Endothelial cell of umbilical vein (primary cell): ENCODE measurements around the gene ELANE. TPM values are rescaled to one million over a fixed set of nuclear protein-coding genes. Genes with fewer than 3 reads are reported as not detected.
"Not testable (repeated sequence)": the region's sequence is repeated elsewhere in the genome, so short reads cannot be mapped to it uniquely, and the experiment has no call there.

Experiments
- BruUV-seq: library from RNA; stranded (reverse); fragments of 400-500 nt; replicated peaks from 2 replicates; lab custom pipeline; 2021; lab: Mats Ljungman, UMichigan
- CTCF ChIA-PET: fragments of 300-600, 350-600 bp; sonication (Branson Sonifier 250); formaldehyde crosslinking; loops from one replicate; lab custom pipeline; 2021; ENCODE audit warnings: antibody characterized with exemption, inconsistent platforms; lab: Charles Lee
- POLR2A ChIA-PET: fragments of 300-600, 350-600 bp; sonication (Branson Sonifier 250); formaldehyde crosslinking; loops from one replicate; lab custom pipeline; 2021; ENCODE audit warnings: antibody characterized with exemption, inconsistent platforms; lab: Charles Lee
- DNase-seq: peaks from one replicate; pipeline ENCODE4 v3.0.0-alpha.2; 2011; ENCODE audit warnings: low read depth, low spot score
- FAIRE-seq: peaks from 2 replicates; lab custom pipeline; 2011; peaks lifted over from hg19 to GRCh38; lab: Jason Lieb, UNC
- H2AFZ ChIP-seq: 2 replicates; pipeline ENCODE4 v1.6.0; 2012; ENCODE audit warnings: low read depth, low read length, control low read depth, inconsistent platforms
- H3K27ac ChIP-seq: 2 replicates; pipeline ENCODE4 v1.5.1; 2011; ENCODE audit warnings: low read depth, mild to moderate bottlenecking, control low read depth, low read length, moderate library complexity; ENCODE audit not compliant: insufficient read depth
- H3K27me3 ChIP-seq, 2 experiments: 2 replicates each; pipeline versions ENCODE4 v1.6.0 to v1.6.1; 2011; ENCODE audit warnings: low read length in 2 of 2, mixed read lengths in 1 of 2; ENCODE audit not compliant: control insufficient read depth in 2 of 2, insufficient read depth in 2 of 2
- H3K36me3 ChIP-seq, 2 experiments: 2 replicates in 1 of 2; 3 replicates in 1 of 2; pipeline ENCODE4 v1.5.1; 2011; ENCODE audit warnings: low read length in 2 of 2, mild to moderate bottlenecking in 1 of 2, moderate library complexity in 1 of 2; ENCODE audit not compliant: control insufficient read depth in 2 of 2, insufficient read depth in 2 of 2; ENCODE audit errors: extremely low read depth in 1 of 2
- H3K4me1 ChIP-seq: 3 replicates; pipeline ENCODE4 v1.5.1; 2011; ENCODE audit warnings: mild to moderate bottlenecking, low read length; ENCODE audit not compliant: control insufficient read depth, insufficient read depth; ENCODE audit errors: extremely low read depth
- H3K4me2 ChIP-seq: 2 replicates; pipeline ENCODE4 v1.6.1; 2011; ENCODE audit warnings: low read length, control low read depth, mixed read lengths; ENCODE audit not compliant: insufficient read depth
- H3K4me3 ChIP-seq, 3 experiments: fragments of 200-600 bp in 1 of 3; sonication (generic), shearing (Covaris generic) in 1 of 3; replicated peaks in 1 of 3; 2 replicates each; pipeline ENCODE4 v1.5.1; 2011 to 2016; ENCODE audit warnings: control low read depth in 3 of 3, low read length in 3 of 3, mild to moderate bottlenecking in 2 of 3, inconsistent platforms in 1 of 3, low read depth in 1 of 3, moderate library complexity in 1 of 3; ENCODE audit not compliant: insufficient read depth in 1 of 3
- H3K79me2 ChIP-seq: 2 replicates; pipeline ENCODE4 v1.6.0; 2012; ENCODE audit warnings: low read length, inconsistent platforms; ENCODE audit not compliant: control insufficient read depth, insufficient read depth
- H3K9ac ChIP-seq: replicated peaks from 2 replicates; pipeline ENCODE3; 2011; ENCODE audit warnings: low read length, control low read depth; ENCODE audit not compliant: insufficient read depth; ENCODE audit errors: extremely low read depth
- H3K9me1 ChIP-seq: replicated peaks from 3 replicates; pipeline ENCODE4 v1.6.0; 2011; ENCODE audit warnings: mild to moderate bottlenecking, low read length; ENCODE audit not compliant: control insufficient read depth, insufficient read depth; ENCODE audit errors: extremely low read depth
- H3K9me3 ChIP-seq: replicated peaks from 2 replicates; pipeline ENCODE4 v1.5.1; 2012; ENCODE audit warnings: low read length, inconsistent platforms; ENCODE audit not compliant: control insufficient read depth, insufficient read depth
- H4K20me1 ChIP-seq: replicated peaks from 2 replicates; pipeline ENCODE3; 2011; ENCODE audit warnings: mild to moderate bottlenecking, low read length; ENCODE audit not compliant: control insufficient read depth, insufficient read depth; ENCODE audit errors: extremely low read depth
- CTCF ChIP-seq, 2 donors: IDR thresholded peaks; 1 replicate in 1 of 2; 2 replicates in 1 of 2; pipeline ENCODE4 v1.5.1; 2011; ENCODE audit warnings: low read length in 2 of 2, mild to moderate bottlenecking in 2 of 2, moderate library complexity in 2 of 2, control low read depth in 1 of 2, inconsistent platforms in 1 of 2, low read depth in 1 of 2; ENCODE audit not compliant: insufficient read depth in 1 of 2; ENCODE audit errors: extremely low read depth in 1 of 2
- EZH2 ChIP-seq: IDR thresholded peaks from 2 replicates; pipeline ENCODE4 v1.6.1; 2012; ENCODE audit warnings: borderline replicate concordance, low read depth, mild to moderate bottlenecking, moderate library complexity, low read length, inconsistent platforms; ENCODE audit not compliant: severe bottlenecking
- GATA2 ChIP-seq: IDR thresholded peaks from 2 replicates; pipeline ENCODE4 v1.7.0; 2011; ENCODE audit warnings: low read depth, mild to moderate bottlenecking, moderate library complexity, mixed read lengths, low read length; ENCODE audit not compliant: insufficient read length, insufficient read depth
- JUN ChIP-seq: IDR thresholded peaks from 2 replicates; pipeline ENCODE4 v1.6.1; 2011; ENCODE audit warnings: borderline replicate concordance, low read depth; ENCODE audit not compliant: insufficient read length, insufficient read depth
- MAX ChIP-seq: IDR thresholded peaks from 2 replicates; pipeline ENCODE4 v1.6.1; 2011; ENCODE audit not compliant: insufficient read depth, insufficient read length
- MYC ChIP-seq: IDR thresholded peaks from one replicate; pipeline ENCODE4 v1.6.1; 2011; ENCODE audit warnings: mild to moderate bottlenecking, low read depth, low read length
- POLR2AphosphoS5 ChIP-seq: IDR thresholded peaks from 2 replicates; pipeline ENCODE4 v1.6.1; 2012; ENCODE audit warnings: low read depth, mild to moderate bottlenecking, control low read depth, low read length, moderate library complexity; ENCODE audit not compliant: insufficient read depth
- dilution Hi-C: fragments of 300-500 bp; cut with MboI; formaldehyde crosslinking; loops from one replicate; pipeline ENCODE4 v1.15.0; 2019; ENCODE audit warnings: low sequenced_read_pairs; ENCODE audit not compliant: extremely low pct_ligation_motif_present
- intact Hi-C: fragments of 100-400 bp; cut with micrococcal nuclease; formaldehyde crosslinking; loops from one replicate; pipeline ENCODE4 v1.10.0; 2022
- polyA plus RNA-seq, 4 experiments: library from polyadenylated mRNA; depleted of rRNA in 3 of 4; stranded (reverse) in 3 of 4; unstranded in 1 of 4; fragments of >200 nt; gene quantifications; 2 replicates each; pipeline versions ENCODE4 v1.2.1 to v1.2.3, GENCODE V29; 2011 to 2012; ENCODE audit warnings: missing spikeins in 1 of 4
- total RNA-seq: library from RNA; stranded (reverse); gene quantifications from 2 replicates; pipeline ENCODE4 v1.2.3, GENCODE V29; 2021

The ELANE gene
- total and polyA plus RNA-seq, 2 donors (not counting 3 experiments of a cell fraction or from before 2014, with no cell fraction given) = not detected

DNA sequence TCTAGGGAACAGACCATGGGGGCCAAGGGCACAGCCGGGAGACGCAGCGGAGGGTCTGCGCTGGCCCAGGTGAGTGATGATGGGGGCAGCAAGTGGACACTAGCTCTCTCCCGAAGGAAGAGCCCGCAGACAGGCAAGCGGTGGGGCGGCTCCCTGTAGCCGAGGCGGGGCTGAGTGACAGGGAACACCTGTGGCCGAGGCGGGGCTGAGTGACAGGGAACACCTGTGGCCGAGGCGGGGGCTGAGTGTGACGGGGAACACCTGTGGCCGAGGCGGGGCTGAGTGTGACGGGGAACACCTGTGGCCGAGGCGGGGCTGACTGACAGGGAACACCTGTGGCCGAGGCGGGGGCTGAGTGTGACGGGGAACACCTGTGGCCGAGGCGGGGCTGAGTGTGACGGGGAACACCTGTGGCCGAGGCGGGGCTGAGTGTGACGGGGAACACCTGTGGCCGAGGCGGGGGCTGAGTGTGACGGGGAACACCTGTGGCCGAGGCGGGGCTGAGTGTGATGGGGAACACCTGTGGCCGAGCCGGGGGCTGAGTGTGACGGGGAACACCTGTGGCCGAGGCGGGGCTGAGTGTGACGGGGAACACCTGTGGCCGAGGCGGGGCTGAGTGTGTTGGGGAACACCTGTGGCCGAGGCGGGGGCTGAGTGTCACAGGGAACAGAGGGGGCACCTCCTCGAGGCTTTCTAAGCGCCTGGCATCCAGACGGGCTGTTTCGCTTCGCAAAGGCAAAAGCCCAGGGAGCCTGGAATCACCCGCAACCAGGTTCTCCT is 39.5 kb downstream of the ELANE start:
- H3K4me3 ChIP-seq = peak overlapping the region in 2 of 3 experiments; percentile 39 to 91
- H3K27ac ChIP-seq, H3K79me2 ChIP-seq, H3K9me3 ChIP-seq, DNase-seq, H4K20me1 ChIP-seq, FAIRE-seq, H3K9me1 ChIP-seq, H3K27me3 ChIP-seq, CTCF ChIA-PET, BruUV-seq, dilution Hi-C loops, H2AFZ ChIP-seq, H3K4me1 ChIP-seq, H3K9ac ChIP-seq, POLR2A ChIA-PET: not testable (repeated sequence)
- H3K36me3 ChIP-seq = peaks cover 5 to 17% of the 10 kb centered on the region in 2 experiments
- H3K4me2 ChIP-seq = peak overlapping the region; percentile 41
- intact Hi-C loops = loop anchor here (2.0 kb wide), 1 partner anchor 21 kb away; the partner anchor contains the start of gene R3HDM4

GRCh38 chr19:892243-892893 is 40.3 kb downstream of the ELANE start:
- ChIA-PET POLR2A (no interaction called here), CTCF (interaction anchor here (1.0 to 1.6 kb wide), 3 partner anchors 9 to 29 kb away, joined by 3 to 7 read pairs (median 5); no protein-coding TSS in a partner anchor)
- peak overlapping the region; percentile 43 for H3K9ac ChIP-seq
- DNase-seq (no peak), FAIRE-seq (no peak)
- no peak for TF ChIP-seq EZH2
- no peak for TF ChIP-seq MYC
- TF ChIP-seq POLR2AphosphoS5 = no peak
- no peak for TF ChIP-seq JUN
- TF ChIP-seq MAX = no peak
- no peak for TF ChIP-seq CTCF (IDR thresholded peaks at IDR 0.05; ENCODE audit: extremely low read depth in 1 of 2, insufficient read depth in 1 of 2, low read depth in 1 of 2, low read length in 2 of 2)
- no peak for TF ChIP-seq GATA2
- H3K36me3 ChIP-seq = peaks cover 2 to 17% of the 10 kb centered on the region in 2 experiments
- no peaks in the 10 kb centered on the region for H3K4me1 ChIP-seq
- H3K4me3 ChIP-seq = peak overlapping the region; percentile 39 to 91 (median 66)
- intact Hi-C loops = loop anchor here (2.0 kb wide), 1 partner anchor 20 kb away; the partner anchor contains the start of gene R3HDM4
- H2AFZ ChIP-seq = no peak overlapping the region
- no TSS peak for BruUV-seq
- H3K4me2 ChIP-seq = peak overlapping the region; percentile 41
- H3K27me3 ChIP-seq = no peaks in the 10 kb centered on the region
- dilution Hi-C loops = no loop called here
- H3K27ac ChIP-seq = no peak overlapping the region
- H3K79me2 ChIP-seq = peaks cover 5% of the 10 kb centered on the region
- no peaks in the 10 kb centered on the region for H4K20me1 ChIP-seq
- H3K9me3 ChIP-seq = no peaks in the 10 kb centered on the region
- H3K9me1 ChIP-seq = no peaks in the 10 kb centered on the region
